ENCODE data around the gene IFNB1.

GRCh38 chr9:21121595-21122251 is 44.0 kb upstream of the IFNB1 start:
- TF ChIP-seq, protein P1, sequence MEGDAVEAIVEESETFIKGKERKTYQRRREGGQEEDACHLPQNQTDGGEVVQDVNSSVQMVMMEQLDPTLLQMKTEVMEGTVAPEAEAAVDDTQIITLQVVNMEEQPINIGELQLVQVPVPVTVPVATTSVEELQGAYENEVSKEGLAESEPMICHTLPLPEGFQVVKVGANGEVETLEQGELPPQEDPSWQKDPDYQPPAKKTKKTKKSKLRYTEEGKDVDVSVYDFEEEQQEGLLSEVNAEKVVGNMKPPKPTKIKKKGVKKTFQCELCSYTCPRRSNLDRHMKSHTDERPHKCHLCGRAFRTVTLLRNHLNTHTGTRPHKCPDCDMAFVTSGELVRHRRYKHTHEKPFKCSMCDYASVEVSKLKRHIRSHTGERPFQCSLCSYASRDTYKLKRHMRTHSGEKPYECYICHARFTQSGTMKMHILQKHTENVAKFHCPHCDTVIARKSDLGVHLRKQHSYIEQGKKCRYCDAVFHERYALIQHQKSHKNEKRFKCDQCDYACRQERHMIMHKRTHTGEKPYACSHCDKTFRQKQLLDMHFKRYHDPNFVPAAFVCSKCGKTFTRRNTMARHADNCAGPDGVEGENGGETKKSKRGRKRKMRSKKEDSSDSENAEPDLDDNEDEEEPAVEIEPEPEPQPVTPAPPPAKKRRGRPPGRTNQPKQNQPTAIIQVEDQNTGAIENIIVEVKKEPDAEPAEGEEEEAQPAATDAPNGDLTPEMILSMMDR (conservative IDR thresholded peaks at IDR 0.05 in 1 of 2, IDR thresholded peaks at IDR 0.05 in 1 of 2; ENCODE audit: low read depth in 1 of 2, low read length in 2 of 2): no peak
- TF ChIP-seq EZH2 (IDR thresholded peaks at IDR 0.05; ENCODE audit: low read length, missing control alignments): no peak

Measured in fibroblast of lung (primary cell).